Suprapubic skin (tissue), 4 donors: ENCODE measurements around the gene ZBED1. TPM values are rescaled to one million over a fixed set of nuclear protein-coding genes. Genes with fewer than 3 reads are reported as not detected.

Source experiments
- DNase-seq, 2 donors: peaks; one replicate each; pipeline ENCODE4 v3.0.0-alpha.2; 2019; ENCODE audit warnings: low spot score in 2 of 2
- H3K27ac ChIP-seq: fragments of 200-600 bp; sonication (generic); one replicate; pipeline ENCODE4 v1.5.1; 2019
- H3K27me3 ChIP-seq: fragments of 200-600 bp; sonication (generic); one replicate; pipeline ENCODE4 v1.5.1; 2019
- H3K36me3 ChIP-seq: fragments of 200-600 bp; sonication (generic); one replicate; pipeline ENCODE4 v1.5.1; 2019
- H3K4me1 ChIP-seq: fragments of 200-600 bp; sonication (generic); one replicate; pipeline ENCODE4 v1.5.1; 2019
- H3K4me3 ChIP-seq: fragments of 200-600 bp; sonication (generic); one replicate; pipeline ENCODE4 v1.5.1; 2019; ENCODE audit warnings: mild to moderate bottlenecking
- H3K9me3 ChIP-seq: fragments of 200-600 bp; sonication (generic); one replicate; pipeline ENCODE4 v1.5.1; 2019
- EP300 ChIP-seq: sonication (generic); formaldehyde crosslinking; IDR thresholded peaks from one replicate; pipeline ENCODE4 v1.6.1; 2017; ENCODE audit warnings: antibody characterized with exemption
- POLR2A ChIP-seq, 2 donors: fragments of 450-650 bp; IDR thresholded peaks; one replicate each; pipeline ENCODE4 v1.6.1; 2017; ENCODE audit warnings: antibody characterized with exemption in 2 of 2, mild to moderate bottlenecking in 2 of 2, moderate library complexity in 2 of 2
- POLR2AphosphoS5 ChIP-seq, 3 donors: sonication (generic); formaldehyde crosslinking; IDR thresholded peaks; one replicate each; pipeline ENCODE4 v1.6.1; 2017; ENCODE audit warnings: antibody characterized with exemption in 3 of 3
- whole genome bisulfite sequencing: methylation state at CpG from one replicate; pipeline ENCODE4 v1.1.5; 2018; 5-methylcytosine and 5-hydroxymethylcytosine counted together
- total RNA-seq, 4 donors: library from RNA; depleted of rRNA; stranded (reverse); fragments of >200 nt; gene quantifications; one replicate each; pipeline ENCODE4 v1.1.0, GENCODE V29; 2016
- TF ChIP-seq, protein P1 (sequence below), 2 donors: fragments of 200-600 bp in 1 of 2; fragments of 450-650 bp in 1 of 2; sonication (generic) in 1 of 2; IDR thresholded peaks; one replicate each; pipeline ENCODE4 v1.5.1; 2016 to 2019; ENCODE audit warnings: antibody characterized with exemption in 2 of 2, mild to moderate bottlenecking in 1 of 2, moderate library complexity in 1 of 2

ZBED1 gene
- total RNA-seq, 4 donors from 2014 or later: 41.5 to 67.3 (median 55.1) TPM

DNA sequence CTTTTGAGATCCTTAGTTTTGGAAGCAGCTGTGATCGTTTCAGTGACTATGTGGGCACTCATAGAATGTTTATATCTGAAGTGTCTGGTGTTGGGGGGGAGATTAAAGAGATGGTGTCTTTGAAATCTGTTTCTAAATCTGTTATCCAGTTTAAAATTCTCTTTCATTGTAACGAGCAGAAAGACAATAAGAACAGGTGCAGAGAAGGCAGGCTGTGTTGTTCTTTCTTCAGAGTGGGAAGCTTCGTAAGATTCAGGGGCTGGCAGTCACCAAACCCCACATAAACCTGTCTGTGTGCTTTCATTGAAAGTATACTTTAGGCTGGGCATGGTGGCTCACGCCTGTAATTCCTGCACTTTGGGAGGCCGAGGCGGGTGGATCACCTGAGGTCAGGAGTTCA, 16.3 kb upstream of the ZBED1 start:
- Histone ChIP-seq H3K4me3 (no peak overlapping the region), H3K27ac (no peak overlapping the region), H3K36me3 (no peaks in the 10 kb centered on the region), H3K4me1 (no peaks in the 10 kb centered on the region), H3K27me3 (no peaks in the 10 kb centered on the region), H3K9me3 (no peaks in the 10 kb centered on the region)
- DNase-seq: no peak
- TF ChIP-seq, protein P1, sequence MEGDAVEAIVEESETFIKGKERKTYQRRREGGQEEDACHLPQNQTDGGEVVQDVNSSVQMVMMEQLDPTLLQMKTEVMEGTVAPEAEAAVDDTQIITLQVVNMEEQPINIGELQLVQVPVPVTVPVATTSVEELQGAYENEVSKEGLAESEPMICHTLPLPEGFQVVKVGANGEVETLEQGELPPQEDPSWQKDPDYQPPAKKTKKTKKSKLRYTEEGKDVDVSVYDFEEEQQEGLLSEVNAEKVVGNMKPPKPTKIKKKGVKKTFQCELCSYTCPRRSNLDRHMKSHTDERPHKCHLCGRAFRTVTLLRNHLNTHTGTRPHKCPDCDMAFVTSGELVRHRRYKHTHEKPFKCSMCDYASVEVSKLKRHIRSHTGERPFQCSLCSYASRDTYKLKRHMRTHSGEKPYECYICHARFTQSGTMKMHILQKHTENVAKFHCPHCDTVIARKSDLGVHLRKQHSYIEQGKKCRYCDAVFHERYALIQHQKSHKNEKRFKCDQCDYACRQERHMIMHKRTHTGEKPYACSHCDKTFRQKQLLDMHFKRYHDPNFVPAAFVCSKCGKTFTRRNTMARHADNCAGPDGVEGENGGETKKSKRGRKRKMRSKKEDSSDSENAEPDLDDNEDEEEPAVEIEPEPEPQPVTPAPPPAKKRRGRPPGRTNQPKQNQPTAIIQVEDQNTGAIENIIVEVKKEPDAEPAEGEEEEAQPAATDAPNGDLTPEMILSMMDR (IDR thresholded peaks at IDR 0.05): no peak
- TF ChIP-seq POLR2AphosphoS5 (IDR thresholded peaks at IDR 0.05) (no peak), EP300 (no peak), POLR2A (IDR thresholded peaks at IDR 0.05) (no peak)
- WGBS: 77% methylated on average over 6 of the region's 6 CpGs

DNA sequence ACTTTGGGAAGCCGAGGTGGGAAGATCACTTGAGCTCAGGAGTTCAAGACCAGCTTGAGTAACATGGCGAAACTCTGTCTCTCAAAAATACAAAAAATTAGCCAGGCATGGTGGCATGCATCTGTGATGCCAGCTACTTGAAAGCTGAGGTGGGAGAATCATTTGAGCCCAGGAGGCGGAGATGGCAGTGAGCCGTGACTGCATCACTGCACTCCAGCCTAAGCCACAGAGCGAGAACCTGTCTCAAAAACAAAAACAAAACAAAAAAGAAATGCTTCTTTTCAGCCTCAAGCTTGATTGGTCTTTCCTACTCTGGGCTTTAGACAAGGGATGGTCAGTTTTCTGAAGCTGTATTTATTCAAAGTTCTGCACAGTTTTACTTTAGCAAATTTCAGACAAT, 15.8 kb upstream of the ZBED1 start:
- no peak overlapping the region for H3K4me3 ChIP-seq
- H3K4me1 ChIP-seq: no peaks in the 10 kb centered on the region
- H3K9me3 ChIP-seq: no peaks in the 10 kb centered on the region
- no peak for DNase-seq
- H3K36me3 ChIP-seq: no peaks in the 10 kb centered on the region
- H3K27me3 ChIP-seq: no peaks in the 10 kb centered on the region
- WGBS: 73% methylated on average over 5 of the region's 5 CpGs
- no peak overlapping the region for H3K27ac ChIP-seq
- no peak for TF ChIP-seq POLR2A (IDR thresholded peaks at IDR 0.05)

DNA sequence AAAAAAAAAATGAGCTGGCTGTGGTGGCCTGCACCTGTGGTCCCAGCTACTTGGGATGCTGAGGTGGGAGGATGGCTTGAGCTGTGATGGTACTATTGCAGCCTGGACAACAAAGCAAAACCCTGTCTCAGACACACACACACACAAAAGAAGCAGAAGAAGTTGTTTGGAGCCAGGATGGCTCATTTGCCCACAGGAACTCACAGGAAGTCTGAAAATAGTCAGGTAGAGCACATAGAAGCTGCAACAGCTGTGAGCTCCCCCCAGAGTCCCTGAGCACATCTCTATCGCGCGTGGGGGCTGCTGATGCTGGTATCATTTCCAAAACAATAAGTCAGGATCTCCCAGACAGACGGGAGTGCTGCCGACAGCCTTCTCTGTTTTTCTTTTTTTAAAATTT, 13.4 kb upstream of the ZBED1 start:
- 73% methylated on average over 5 of the region's 5 CpGs for WGBS
- no peaks in the 10 kb centered on the region for H3K27me3 ChIP-seq
- H3K27ac ChIP-seq: no peak overlapping the region
- no peak for DNase-seq
- no peak overlapping the region for H3K4me3 ChIP-seq
- H3K36me3 ChIP-seq: no peaks in the 10 kb centered on the region
- no peak for TF ChIP-seq POLR2A (IDR thresholded peaks at IDR 0.05)
- no peak for TF ChIP-seq POLR2AphosphoS5 (IDR thresholded peaks at IDR 0.05)
- TF ChIP-seq, protein P1 (IDR thresholded peaks at IDR 0.05): no peak
- TF ChIP-seq EP300: no peak
- H3K4me1 ChIP-seq: no peaks in the 10 kb centered on the region
- no peaks in the 10 kb centered on the region for H3K9me3 ChIP-seq

DNA sequence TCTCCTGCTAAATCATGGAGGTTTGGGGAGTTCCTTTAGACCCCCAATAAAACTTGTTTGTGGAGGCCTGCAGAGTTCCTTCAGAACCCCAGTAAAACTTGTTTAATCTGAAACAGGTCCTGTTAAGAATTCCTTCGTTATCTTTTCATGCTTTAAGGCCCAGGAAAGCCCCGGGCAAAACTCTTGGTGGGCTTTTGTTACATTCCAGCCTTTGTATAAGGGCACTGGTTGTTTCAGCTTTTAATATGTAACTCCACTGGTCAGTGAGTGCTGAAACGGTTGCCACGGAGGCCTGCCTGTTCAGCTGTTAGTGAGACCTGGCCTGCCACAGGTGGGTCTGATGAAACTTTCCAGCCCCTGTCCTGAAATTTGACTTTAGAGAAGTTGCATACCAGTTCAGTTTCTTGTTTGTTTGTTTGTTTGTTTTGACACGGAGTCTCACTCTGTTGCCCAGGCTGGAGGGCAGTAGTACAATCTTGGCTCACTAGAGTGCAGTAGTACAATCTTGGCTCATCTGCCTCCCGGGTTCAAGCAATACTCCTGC, 12.4 kb upstream of the ZBED1 start:
- Histone ChIP-seq H3K36me3 (no peaks in the 10 kb centered on the region), H3K27ac (no peak overlapping the region), H3K27me3 (no peaks in the 10 kb centered on the region), H3K4me3 (no peak overlapping the region), H3K9me3 (no peaks in the 10 kb centered on the region), H3K4me1 (no peaks in the 10 kb centered on the region)
- 66% methylated on average over 6 of the region's 6 CpGs for WGBS
- TF ChIP-seq, protein P1 (IDR thresholded peaks at IDR 0.05): no peak
- no peak for TF ChIP-seq EP300
- no peak for TF ChIP-seq POLR2AphosphoS5 (IDR thresholded peaks at IDR 0.05)
- no peak for TF ChIP-seq POLR2A (IDR thresholded peaks at IDR 0.05)
- no peak for DNase-seq

DNA sequence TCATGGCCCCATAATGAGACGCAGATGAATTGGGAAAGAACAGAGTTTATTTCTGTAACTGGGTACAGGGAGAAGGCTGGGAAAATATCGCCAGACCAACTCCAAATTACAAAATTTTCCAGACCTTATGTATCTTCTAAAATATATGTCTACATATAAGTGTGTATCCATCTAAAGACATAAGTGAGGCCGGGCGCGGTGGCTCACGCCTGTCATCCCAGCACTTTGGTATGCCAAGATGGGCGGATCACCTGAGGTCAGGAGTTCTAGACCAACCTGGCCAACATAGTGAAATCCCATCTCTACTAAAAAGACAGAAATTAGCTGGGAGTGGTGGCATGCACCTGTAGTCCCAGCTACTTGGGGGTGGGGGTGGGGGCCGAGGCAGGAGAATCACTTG, 11.7 kb upstream of the ZBED1 start:
- no peak for DNase-seq
- Histone ChIP-seq H3K9me3 (no peaks in the 10 kb centered on the region), H3K27me3 (no peaks in the 10 kb centered on the region), H3K4me1 (no peaks in the 10 kb centered on the region), H3K36me3 (no peaks in the 10 kb centered on the region), H3K27ac (no peak overlapping the region), H3K4me3 (no peak overlapping the region)
- TF ChIP-seq POLR2AphosphoS5 (IDR thresholded peaks at IDR 0.05): no peak
- TF ChIP-seq, protein P1 (IDR thresholded peaks at IDR 0.05): no peak
- no peak for TF ChIP-seq POLR2A (IDR thresholded peaks at IDR 0.05)
- no peak for TF ChIP-seq EP300
- 93% methylated on average over 8 of the region's 8 CpGs for WGBS

GRCh38 chrX:2511326-2511725, 10.6 kb upstream of the ZBED1 start:
- TF ChIP-seq POLR2A (IDR thresholded peaks at IDR 0.05) (no peak), EP300 (no peak), POLR2AphosphoS5 (IDR thresholded peaks at IDR 0.05) (no peak)
- TF ChIP-seq, protein P1 (IDR thresholded peaks at IDR 0.05): no peak
- WGBS: 98% methylated on average over 6 of the region's 6 CpGs

More at GRCh38 chrX:2511326-2511725, 10.6 kb upstream of the ZBED1 start:
- Histone ChIP-seq H3K9me3 (no peaks in the 10 kb centered on the region), H3K4me3 (no peak overlapping the region), H3K4me1 (no peaks in the 10 kb centered on the region), H3K36me3 (no peaks in the 10 kb centered on the region), H3K27me3 (no peaks in the 10 kb centered on the region), H3K27ac (no peak overlapping the region)
- no peak for DNase-seq
